GM12872 (cell line): ENCODE measurements around the gene VAPA.

Experiments
- CTCF ChIP-seq: IDR thresholded peaks from 3 replicates; pipeline ENCODE4 v1.5.1; 2011; ENCODE audit warnings: low read depth, mild to moderate bottlenecking, low read length, moderate library complexity; ENCODE audit not compliant: insufficient read depth

Gene VAPA

GRCh38 chr18:9913526-9914333 lies at the start of gene VAPA:
TSS of gene VAPA (plus strand) at chr18:9914016. CDS start at chr18:9914257, 241 bp downstream.
- no peak for TF ChIP-seq CTCF

- no peak for TF ChIP-seq CTCF
Measured at GRCh38 chr18:9865764-9866490, 47.9 kb upstream of the VAPA start.

- TF ChIP-seq CTCF = no peak
Measured at GRCh38 chr18:9866627-9867026, 47.2 kb upstream of the VAPA start.

- no peak for TF ChIP-seq CTCF
Measured at GRCh38 chr18:9867071-9867594, 46.7 kb upstream of the VAPA start.

GRCh38 chr18:9868857-9869714 lies 44.7 kb upstream of the VAPA start:
- no peak for TF ChIP-seq CTCF

- no peak for TF ChIP-seq CTCF
Measured at GRCh38 chr18:9869715-9870430, 43.9 kb upstream of the VAPA start.
